NCI-H526 treated with DMSO at 0.1 percent for 48 hours (cell line): Measurements from ENCODE around the gene SLC39A11.
"Not testable (repeated sequence)": the region's sequence is repeated elsewhere in the genome, so short reads cannot be mapped to it uniquely, and the experiment has no call there.

ENCODE experiments used
- DNase-seq: peaks from one replicate; lab custom pipeline; 2025; lab: John Stamatoyannopoulos, UW

The SLC39A11 gene

DNA sequence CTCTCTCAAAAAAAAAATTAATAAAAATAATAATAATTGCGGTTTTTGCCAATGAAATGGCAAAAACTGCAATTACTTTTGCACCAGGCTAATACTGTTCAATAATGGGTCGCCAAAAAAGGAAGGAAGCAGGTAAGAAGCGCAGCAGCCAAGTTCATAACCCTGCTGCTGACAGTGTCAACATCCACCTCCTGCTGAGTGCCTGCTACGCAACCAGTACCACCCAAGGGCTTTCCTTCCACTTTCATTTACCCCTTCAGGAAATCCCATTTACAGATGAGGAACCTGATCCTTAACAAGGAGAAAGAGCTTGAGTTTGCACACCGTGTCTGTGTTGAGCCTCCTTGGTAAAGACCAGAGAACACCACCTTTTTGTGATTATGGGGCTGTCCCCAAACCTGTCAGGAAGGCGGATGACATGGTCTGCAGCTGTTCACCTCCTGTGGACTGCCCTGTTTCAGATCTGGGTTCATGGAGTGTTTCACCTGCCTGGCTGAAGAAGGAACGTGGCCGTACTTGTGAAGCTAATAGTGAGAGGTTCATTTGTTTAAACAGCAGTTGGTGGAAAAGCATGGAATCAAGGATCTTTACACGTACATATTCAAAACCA lies 378.0 kb downstream of the SLC39A11 start:
- no peak for DNase-seq

DNA sequence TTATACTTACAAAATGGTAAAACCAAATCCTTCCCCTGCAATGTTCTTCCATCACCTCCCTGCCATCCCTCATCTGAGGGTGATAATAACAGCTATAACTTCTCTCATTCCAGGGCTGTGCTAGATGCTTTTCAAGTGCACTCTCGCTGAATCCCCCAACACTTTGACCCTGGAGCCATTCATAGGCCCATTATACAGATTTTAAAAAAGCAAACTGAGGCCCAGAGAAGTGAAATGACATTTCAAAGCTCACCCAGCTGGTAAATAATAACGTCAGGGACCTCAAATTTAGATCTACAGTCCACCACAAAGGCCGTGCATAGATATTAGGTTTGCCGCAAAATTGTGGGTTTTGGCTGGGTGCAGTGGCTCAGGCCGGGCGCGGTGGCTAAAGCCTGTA lies 378.8 kb downstream of the SLC39A11 start:
- DNase-seq = no peak

DNA sequence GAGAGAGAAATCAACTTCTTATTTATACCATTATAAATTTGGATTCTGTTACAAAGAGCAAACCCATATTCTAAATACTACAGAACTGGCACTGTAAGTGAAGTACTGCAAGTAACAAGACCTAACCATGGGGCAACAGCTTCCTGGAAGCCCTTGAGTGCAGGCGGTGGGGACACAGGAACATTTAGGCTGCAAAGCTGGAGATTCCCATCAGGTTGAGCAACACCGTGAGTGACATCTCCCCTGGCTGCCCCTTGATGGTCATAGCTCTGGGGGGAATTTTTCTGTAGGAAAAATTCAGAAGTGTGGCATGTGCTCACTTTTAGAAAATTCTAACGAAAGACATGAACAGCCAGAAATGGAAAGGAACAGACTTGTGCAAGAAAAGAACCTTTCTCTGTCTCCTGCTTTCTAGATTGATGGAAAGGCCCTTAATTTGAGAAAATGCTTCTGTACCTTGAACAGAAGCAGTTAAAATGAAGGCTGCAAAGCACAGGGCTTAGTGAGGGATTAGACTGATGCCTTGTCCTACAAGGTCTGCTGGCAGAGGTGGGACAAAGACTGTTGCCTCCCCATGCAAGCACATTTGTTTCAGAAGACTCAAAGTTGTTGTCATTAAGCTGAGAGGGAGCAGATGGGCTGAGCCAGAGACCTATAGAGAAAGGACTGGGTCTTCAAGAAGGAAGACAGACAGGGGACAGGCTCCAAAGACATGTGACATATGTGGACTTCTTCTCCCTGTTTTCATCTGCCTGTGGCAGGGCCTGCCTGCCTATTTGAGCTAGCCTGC lies 380.8 kb downstream of the SLC39A11 start:
- no peak for DNase-seq

GRCh38 chr17:72710834-72711233 lies 381.7 kb downstream of the SLC39A11 start:
- DNase-seq = no peak

DNA sequence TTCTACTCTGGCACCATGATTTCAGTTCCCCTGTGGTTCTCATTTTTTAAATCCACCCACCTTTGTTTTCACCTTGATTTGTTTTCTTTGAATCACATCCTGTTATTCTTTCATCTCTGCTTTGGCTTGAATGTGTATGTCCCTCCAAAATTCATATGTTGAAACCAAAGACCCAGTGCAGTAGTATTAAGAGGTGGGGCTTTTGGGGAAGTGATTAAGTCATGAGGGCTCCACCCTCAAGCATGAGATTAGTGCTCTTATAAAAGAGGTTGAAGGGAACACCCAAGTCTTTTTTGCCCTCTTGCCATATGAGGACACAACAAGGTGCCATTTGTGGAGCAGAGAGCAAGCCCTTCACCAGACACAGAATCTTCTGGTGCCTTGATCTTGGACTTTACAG lies 382.3 kb downstream of the SLC39A11 start:
- no peak for DNase-seq

GRCh38 chr17:72708682-72709081 lies 383.8 kb downstream of the SLC39A11 start:
- DNase-seq = not testable (repeated sequence)

GRCh38 chr17:72707881-72708280 lies 384.6 kb downstream of the SLC39A11 start:
- DNase-seq = no peak

DNA sequence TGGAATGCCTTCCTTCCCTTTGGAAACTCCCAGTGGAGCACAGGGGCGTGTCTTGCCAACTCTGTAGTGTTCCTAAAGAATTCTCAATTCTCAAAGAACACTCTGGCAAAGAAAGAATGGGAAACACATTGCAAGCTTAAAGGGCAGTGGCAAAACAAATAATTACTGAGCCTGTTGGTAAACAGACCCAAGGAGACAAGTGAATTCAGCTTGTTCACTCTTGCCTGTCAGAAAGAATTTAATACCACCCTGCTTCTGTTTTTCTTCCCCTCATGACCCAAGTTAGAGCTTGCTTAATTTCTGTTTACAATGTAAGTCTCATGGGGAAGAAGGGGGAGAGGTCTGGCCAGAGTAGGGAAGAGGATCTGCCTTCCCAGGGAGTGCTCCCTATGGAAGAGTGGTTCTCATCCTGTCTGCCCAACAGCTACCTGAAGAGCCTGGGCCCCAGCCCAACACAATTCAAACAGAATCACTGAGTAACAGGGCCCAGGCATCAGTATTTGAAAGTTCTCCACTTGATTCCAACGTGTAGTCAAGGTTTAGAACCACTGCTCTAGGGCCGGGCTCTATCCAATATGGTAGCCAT lies 386.0 kb downstream of the SLC39A11 start:
- DNase-seq = no peak

- no peak for DNase-seq
These were observed 386.5 kb downstream of the SLC39A11 start for GRCh38 chr17:72705905-72706395.

GRCh38 chr17:72702998-72703397 lies 389.5 kb downstream of the SLC39A11 start:
- DNase-seq = peak; percentile 66

GRCh38 chr17:72702136-72702735 lies 390.3 kb downstream of the SLC39A11 start:
- DNase-seq = no peak

DNA sequence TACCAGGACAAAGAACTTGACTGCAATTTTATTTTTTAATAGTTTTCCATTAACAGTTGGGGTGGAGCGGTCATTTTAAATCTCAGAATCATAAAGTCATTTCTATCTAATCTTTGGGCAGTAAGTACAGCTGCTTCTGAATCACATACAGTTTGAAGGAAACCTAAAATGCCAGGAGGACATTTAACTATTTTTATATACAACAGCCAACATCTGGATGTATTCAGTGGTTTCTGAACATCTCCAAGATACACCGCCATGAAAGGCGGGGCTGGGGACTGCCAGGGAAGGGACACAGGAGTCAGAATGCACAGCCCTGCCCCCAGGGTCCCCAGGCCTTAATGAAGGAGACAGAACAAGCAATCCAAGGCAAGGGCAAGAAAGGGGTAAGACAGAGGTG lies 392.3 kb downstream of the SLC39A11 start:
- DNase-seq = no peak

DNA sequence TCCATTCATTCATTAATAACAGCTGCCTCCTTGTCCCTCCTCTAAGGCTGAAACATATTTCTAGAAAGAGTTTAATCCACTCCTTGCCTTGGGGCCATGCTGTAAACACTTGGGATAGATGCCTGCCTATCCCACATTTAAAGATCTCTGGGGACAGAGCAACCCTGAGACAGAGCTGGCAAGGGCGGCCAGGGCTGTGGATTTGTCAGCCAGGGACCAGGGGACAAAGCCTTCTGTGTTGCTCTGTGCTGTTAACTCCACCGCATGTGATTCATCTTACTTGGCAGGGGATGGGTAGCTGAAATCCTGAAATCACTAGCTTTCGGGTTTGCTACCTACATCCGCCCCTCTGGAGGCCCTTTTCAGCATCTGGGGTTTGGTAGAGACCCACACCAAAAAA lies 392.9 kb downstream of the SLC39A11 start:
- no peak for DNase-seq

DNA sequence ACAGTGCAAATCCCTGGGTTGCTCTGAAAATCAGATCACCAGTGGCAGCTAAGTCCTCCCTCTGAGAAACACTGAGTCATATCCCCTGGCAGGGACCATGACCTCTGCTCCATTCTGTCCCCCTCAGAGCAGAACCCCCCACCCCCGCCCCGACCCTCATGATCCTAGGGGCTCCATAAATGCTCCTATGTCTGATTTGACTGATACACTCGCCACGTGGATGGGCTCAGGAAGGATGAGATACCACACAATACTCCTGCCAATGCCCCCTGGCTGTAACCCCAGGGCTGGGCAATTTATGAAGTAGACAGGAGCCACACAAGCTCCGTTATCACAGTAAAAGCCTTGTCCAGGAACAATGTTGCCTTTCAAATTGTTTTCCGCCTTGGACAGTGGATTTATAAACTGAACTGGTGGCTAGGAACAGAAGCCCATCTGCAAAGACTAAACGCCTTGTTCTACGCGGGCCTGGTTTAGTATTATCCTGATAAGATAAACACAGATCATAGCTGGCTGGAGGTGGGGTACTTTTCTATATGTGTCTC lies 394.8 kb downstream of the SLC39A11 start:
- no peak for DNase-seq

DNA sequence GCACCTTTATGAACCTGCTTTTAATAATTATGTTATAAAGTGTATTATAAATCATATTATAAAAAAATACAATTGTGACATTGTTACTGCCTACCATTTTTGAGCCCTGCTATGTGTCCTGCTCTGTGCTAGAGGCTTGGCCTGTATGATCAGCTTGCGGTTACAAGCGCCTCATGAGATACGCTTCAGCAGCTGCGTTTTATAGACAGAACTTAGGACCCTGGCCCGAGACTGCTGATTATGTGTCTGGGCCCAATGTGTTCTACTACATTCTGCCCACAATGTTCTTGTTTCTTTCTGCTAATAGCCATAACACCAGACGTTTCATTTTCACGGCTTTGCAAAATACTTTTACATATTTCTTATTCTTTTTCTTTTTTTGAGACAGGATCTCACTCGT lies 395.8 kb downstream of the SLC39A11 start:
- peak; percentile 67 for DNase-seq

GRCh38 chr17:72696156-72696555 lies 396.3 kb downstream of the SLC39A11 start:
- DNase-seq = no peak

GRCh38 chr17:72693956-72694355 lies 398.5 kb downstream of the SLC39A11 start:
- no peak for DNase-seq

DNA sequence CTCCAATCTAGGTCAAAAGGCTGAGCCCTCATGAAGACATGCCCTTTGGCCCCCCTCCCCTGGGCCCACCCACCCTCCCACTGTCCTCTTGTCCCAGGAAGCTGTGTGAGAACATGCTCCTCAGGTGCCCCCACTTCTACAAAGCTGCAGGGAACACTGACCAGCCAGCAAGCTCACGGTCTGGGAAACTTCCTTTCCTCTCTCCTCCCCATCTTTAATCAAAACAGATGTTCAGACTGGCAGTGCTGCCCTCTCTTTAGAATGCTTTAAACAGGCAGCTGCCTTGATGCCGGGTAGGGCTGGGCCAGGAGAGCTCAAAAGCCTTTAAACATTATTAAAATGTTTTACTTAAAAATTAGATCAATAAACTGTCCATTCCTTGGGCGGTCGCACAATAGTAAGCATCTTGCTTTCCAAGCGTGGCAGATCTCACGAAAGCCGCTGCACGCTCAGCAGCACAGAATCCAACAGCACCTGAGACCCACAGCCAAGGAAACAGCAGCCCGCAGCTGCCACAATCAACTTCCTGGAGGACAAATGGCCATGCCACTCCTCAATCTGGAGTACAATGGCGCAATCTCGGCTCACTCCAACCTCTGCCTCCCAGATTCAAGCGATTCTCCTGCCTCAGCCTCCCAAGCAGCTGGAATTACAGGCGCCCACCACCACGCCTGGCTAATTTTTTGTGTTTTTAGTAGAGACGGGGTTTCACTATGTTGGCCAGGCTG lies 399.2 kb downstream of the SLC39A11 start:
- DNase-seq = no peak

DNA sequence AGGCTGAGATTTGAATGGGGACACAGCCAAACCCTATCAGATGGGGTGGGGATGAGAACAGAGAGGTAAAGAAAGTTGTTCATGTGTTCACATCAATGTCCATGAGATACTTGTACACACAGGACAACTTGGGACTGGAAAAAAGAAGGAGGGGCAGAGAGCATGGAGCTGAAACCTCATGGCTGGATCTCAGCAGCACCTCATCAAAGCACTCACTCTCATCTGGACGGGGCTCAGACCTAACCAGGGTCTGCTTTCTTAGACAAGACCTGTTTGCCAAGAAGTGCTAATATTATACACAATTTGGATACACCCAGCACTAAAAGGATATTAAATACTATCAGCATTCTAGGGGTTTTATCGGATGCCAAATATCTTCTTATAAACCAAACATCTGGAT lies 399.8 kb downstream of the SLC39A11 start:
- no peak for DNase-seq

DNA sequence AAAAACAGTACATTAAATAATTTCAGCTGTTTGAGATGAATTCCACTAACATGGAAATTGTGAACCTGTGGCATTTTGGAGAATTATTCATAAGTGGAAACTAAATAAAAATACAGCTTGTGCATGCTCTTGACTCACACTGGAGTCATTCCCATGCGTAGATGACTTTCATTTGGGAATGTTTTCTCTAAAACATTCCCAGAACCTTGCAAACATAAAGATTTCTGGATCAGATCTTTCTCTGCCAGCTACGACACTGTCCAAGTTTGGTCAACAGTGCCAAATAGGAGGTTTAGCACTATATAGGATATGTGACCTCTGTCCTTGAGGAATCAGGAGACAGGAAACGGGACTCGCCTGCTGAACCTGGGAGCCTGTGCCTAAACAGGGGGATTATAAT lies 400.9 kb downstream of the SLC39A11 start:
- DNase-seq = no peak

- DNase-seq = no peak
These were observed 401.5 kb downstream of the SLC39A11 start for GRCh38 chr17:72691017-72691416.

- no peak for DNase-seq
These were observed 404.6 kb downstream of the SLC39A11 start for GRCh38 chr17:72687886-72688285.
